OCI-LY7 (cell line): ENCODE results near the gene RTEL1. TPM values are rescaled to one million over a fixed set of nuclear protein-coding genes. Genes with fewer than 3 reads are reported as not detected.

ENCODE experiments used
- BruUV-seq: library from RNA; stranded (reverse); fragments of 400-500 nt; replicated peaks from 2 replicates; lab custom pipeline; 2021; lab: Mats Ljungman, UMichigan
- CTCF ChIA-PET: fragments of 300-600 bp; sonication (Branson Sonifier 250); formaldehyde crosslinking; loops from one replicate; lab custom pipeline; 2022; ENCODE audit warnings: antibody characterized with exemption; ENCODE audit not compliant: unreplicated experiment; lab: Charles Lee
- POLR2A ChIA-PET: fragments of 300-600 bp; sonication (Branson Sonifier 250); formaldehyde crosslinking; loops from one replicate; lab custom pipeline; 2022; ENCODE audit warnings: antibody characterized with exemption; lab: Charles Lee
- DNase-seq: peaks from one replicate; pipeline ENCODE4 v3.0.0-alpha.2; 2015; ENCODE audit warnings: low spot score
- H2AFZ ChIP-seq: fragments of 200-600 bp; sonication (generic), shearing (Covaris generic); 2 replicates; pipeline ENCODE4 v1.6.1; 2014; ENCODE audit warnings: mild to moderate bottlenecking, antibody characterized with exemption, low read length, moderate library complexity
- H3K27ac ChIP-seq: fragments of 200-600 bp; sonication (generic); 2 replicates; pipeline ENCODE4 v1.5.1; 2014; ENCODE audit warnings: mixed run types, low read depth, mild to moderate bottlenecking, moderate library complexity, low read length, inconsistent platforms; ENCODE audit not compliant: poor library complexity, severe bottlenecking
- H3K36me3 ChIP-seq: fragments of 200-600 bp; sonication (generic); 2 replicates; pipeline ENCODE4 v1.6.1; 2014; ENCODE audit warnings: mild to moderate bottlenecking, antibody characterized with exemption, low read length, moderate library complexity, mixed read lengths; ENCODE audit not compliant: insufficient read depth
- H3K4me1 ChIP-seq: fragments of 200-600 bp; sonication (generic); 2 replicates; pipeline ENCODE4 v1.5.1; 2014; ENCODE audit warnings: mild to moderate bottlenecking, low read length; ENCODE audit not compliant: insufficient read depth, poor library complexity, severe bottlenecking
- H3K4me2 ChIP-seq: fragments of 200-600 bp; sonication (generic); 2 replicates; pipeline ENCODE4 v1.6.1; 2014; ENCODE audit warnings: mild to moderate bottlenecking, low read length
- H3K4me3 ChIP-seq: fragments of 200-600 bp; sonication (generic); 2 replicates; pipeline ENCODE4 v1.5.1; 2014; ENCODE audit warnings: mild to moderate bottlenecking, low read depth, low read length; ENCODE audit not compliant: poor library complexity, severe bottlenecking
- H3K79me2 ChIP-seq: fragments of 200-600 bp; sonication (generic); 2 replicates; pipeline ENCODE4 v1.6.1; 2016; ENCODE audit warnings: low read depth, mild to moderate bottlenecking, low read length, moderate library complexity, mixed read lengths; ENCODE audit not compliant: insufficient read depth
- H3K9me2 ChIP-seq: fragments of 200-600 bp; sonication (generic); 2 replicates; pipeline ENCODE4 v1.6.1; 2016; ENCODE audit warnings: mild to moderate bottlenecking, low read length, mixed read lengths; ENCODE audit not compliant: insufficient read depth
- H3K9me3 ChIP-seq: fragments of 200-600 bp; sonication (generic); 2 replicates; pipeline ENCODE4 v1.6.1; 2014; ENCODE audit warnings: mild to moderate bottlenecking, mixed run types, low read length, mixed read lengths
- H4K20me1 ChIP-seq: fragments of 200-600 bp; sonication (generic); 2 replicates; pipeline ENCODE4 v1.6.1; 2014; ENCODE audit warnings: mild to moderate bottlenecking, antibody characterized with exemption, low read length, moderate library complexity, mixed read lengths; ENCODE audit not compliant: insufficient read depth
- EZH2phosphoT487 ChIP-seq: fragments of 200-600 bp; sonication (generic); IDR thresholded peaks from 2 replicates; pipeline ENCODE4 v1.6.1; 2018; ENCODE audit warnings: low read depth, borderline replicate concordance, mild to moderate bottlenecking, mixed run types, antibody characterized with exemption, low read length, moderate library complexity, mixed read lengths
- intact Hi-C: fragments of 100-400 bp; cut with micrococcal nuclease; formaldehyde crosslinking; loops from one replicate; pipeline ENCODE4 v1.10.0; 2022; ENCODE audit not compliant: unreplicated experiment
- total RNA-seq, 2 experiments: library from RNA; depleted of rRNA in 1 of 2; stranded (reverse); fragments of >200 nt in 1 of 2; shearing (Covaris generic) in 1 of 2; gene quantifications; 2 replicates each; pipeline ENCODE4 v1.2.3, GENCODE V29; 2014 to 2022
- TF ChIP-seq, protein P1 (sequence below): fragments of 200-600 bp; sonication (generic); conservative IDR thresholded peaks from 2 replicates; pipeline ENCODE4 v1.5.1; 2014; ENCODE audit warnings: mild to moderate bottlenecking, antibody characterized with exemption, low read length, moderate library complexity, mixed read lengths

The RTEL1 gene
- total RNA-seq, 2 experiments from 2014 or later, result 22.5 to 47.2 TPM

DNA sequence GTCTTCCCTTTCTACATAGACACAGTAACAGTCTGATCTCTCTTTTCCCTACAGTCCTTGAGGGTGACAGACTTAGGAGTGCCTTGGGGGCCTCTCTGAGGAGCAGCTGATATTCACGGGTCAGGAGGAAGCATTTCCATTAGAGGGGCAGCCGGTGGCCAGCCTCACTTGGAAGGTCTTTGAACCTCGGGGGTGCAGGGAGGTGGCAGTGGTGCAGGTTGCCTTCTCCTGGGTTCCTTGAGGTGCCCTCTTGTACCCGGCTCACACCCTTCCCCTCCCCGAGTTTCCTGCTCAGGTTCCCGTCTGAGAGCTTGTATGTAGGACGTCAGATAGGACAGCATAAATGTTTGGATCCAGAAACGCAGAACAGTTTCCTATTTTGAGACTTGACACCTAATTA, 2.5 kb downstream of the RTEL1 start:
- H2AFZ ChIP-seq, result no peak overlapping the region
- H3K27ac ChIP-seq, result no peak overlapping the region
- H3K79me2 ChIP-seq, result peaks cover 13% of the 10 kb centered on the region; the same call in 1 of the 2 replicates
- CTCF ChIA-PET, result interaction anchor here (0.5 kb wide), 1 partner anchor 63 kb away, joined by 3 read pairs; no protein-coding TSS in a partner anchor
- H3K36me3 ChIP-seq, result peaks cover 29% of the 10 kb centered on the region
- BruUV-seq, result no TSS peak
- peaks cover 11% of the 10 kb centered on the region for H3K4me1 ChIP-seq
- POLR2A ChIA-PET, result no interaction called here
- no peaks in the 10 kb centered on the region for H4K20me1 ChIP-seq
- H3K4me3 ChIP-seq, result no peak overlapping the region
- no peak for DNase-seq
- intact Hi-C loops, result no loop called here
- no peak overlapping the region for H3K4me2 ChIP-seq
- TF ChIP-seq, protein P1, sequence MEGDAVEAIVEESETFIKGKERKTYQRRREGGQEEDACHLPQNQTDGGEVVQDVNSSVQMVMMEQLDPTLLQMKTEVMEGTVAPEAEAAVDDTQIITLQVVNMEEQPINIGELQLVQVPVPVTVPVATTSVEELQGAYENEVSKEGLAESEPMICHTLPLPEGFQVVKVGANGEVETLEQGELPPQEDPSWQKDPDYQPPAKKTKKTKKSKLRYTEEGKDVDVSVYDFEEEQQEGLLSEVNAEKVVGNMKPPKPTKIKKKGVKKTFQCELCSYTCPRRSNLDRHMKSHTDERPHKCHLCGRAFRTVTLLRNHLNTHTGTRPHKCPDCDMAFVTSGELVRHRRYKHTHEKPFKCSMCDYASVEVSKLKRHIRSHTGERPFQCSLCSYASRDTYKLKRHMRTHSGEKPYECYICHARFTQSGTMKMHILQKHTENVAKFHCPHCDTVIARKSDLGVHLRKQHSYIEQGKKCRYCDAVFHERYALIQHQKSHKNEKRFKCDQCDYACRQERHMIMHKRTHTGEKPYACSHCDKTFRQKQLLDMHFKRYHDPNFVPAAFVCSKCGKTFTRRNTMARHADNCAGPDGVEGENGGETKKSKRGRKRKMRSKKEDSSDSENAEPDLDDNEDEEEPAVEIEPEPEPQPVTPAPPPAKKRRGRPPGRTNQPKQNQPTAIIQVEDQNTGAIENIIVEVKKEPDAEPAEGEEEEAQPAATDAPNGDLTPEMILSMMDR, result no peak
- no peak for TF ChIP-seq EZH2phosphoT487
- no peaks in the 10 kb centered on the region for H3K9me3 ChIP-seq
- no peaks in the 10 kb centered on the region for H3K9me2 ChIP-seq

DNA sequence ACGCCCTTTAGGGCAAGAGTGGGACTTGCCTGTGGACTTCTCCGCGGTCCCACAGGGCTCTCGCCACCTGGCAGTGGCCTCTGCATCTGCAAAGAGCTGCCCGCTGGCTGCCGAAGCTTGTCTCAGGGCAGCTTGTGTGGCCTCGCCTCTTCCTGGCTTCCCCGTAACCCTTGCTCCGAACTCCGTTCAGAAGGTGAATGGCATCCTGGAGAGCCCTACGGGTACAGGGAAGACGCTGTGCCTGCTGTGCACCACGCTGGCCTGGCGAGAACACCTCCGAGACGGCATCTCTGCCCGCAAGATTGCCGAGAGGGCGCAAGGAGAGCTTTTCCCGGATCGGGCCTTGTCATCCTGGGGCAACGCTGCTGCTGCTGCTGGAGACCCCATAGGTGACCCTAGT, 3.0 kb downstream of the RTEL1 start:
- no peaks in the 10 kb centered on the region for H3K9me3 ChIP-seq
- no peak overlapping the region for H3K4me3 ChIP-seq
- DNase-seq, result no peak
- H3K27ac ChIP-seq, result no peak overlapping the region
- peaks cover 11% of the 10 kb centered on the region for H3K4me1 ChIP-seq
- no TSS peak for BruUV-seq
- no peaks in the 10 kb centered on the region for H4K20me1 ChIP-seq
- intact Hi-C loops, result no loop called here
- H3K79me2 ChIP-seq, result peaks cover 13% of the 10 kb centered on the region; the same call in 1 of the 2 replicates
- H3K36me3 ChIP-seq, result peaks cover 34% of the 10 kb centered on the region
- H3K4me2 ChIP-seq, result no peak overlapping the region
- TF ChIP-seq EZH2phosphoT487, result no peak
- TF ChIP-seq, protein P1, result no peak
- ChIA-PET POLR2A (no interaction called here), CTCF (no interaction called here)
- no peaks in the 10 kb centered on the region for H3K9me2 ChIP-seq
- H2AFZ ChIP-seq, result no peak overlapping the region

DNA sequence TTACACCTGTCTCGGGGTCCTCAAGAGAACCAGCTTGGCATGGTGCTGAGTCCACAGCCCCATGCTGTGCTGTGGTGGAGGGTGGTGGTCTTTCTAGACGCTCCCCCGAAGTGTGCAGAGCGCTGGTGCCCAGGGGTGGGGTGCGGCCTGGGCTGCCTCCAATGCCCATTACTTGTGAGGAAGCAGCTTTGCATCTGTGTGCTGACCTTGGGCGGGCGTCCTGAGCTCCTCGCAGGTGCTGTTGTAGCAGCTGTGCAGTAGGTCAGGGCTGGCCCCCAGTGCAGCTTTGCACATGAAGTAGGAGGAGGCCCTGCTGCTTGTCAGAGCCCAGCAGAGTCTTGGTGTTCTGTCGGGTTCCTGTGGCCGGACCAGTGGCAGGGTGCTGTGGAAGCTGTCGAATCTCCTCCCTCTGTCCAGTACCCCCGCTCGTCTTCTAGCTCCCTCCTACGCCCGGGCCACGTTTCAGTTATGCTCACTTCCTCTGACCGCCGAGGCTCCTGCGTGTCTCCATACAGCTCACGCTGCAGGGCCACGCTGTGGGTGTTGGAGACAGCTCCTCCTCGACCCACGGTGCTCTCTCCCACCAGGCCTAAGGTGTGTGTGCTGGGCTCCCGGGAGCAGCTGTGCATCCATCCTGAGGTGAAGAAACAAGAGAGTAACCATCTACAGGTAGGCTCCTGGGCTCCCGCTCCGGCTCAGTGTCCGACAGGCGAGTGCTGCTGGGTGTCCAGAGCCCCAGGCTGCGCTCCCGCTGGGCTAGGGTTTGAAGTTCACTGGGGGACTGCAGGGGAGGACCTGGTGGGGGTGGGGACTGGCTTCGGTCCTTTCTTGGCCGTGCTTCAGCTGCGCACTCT, 4.1 kb downstream of the RTEL1 start:
- Histone ChIP-seq H3K36me3 (peaks cover 42% of the 10 kb centered on the region), H3K4me1 (peaks cover 11% of the 10 kb centered on the region), H3K4me3 (no peak overlapping the region), H3K27ac (no peak overlapping the region), H3K9me2 (no peaks in the 10 kb centered on the region), H4K20me1 (no peaks in the 10 kb centered on the region), H2AFZ (no peak overlapping the region), H3K79me2 (peaks cover 13% of the 10 kb centered on the region; the same call in 1 of the 2 replicates), H3K4me2 (no peak overlapping the region), H3K9me3 (no peaks in the 10 kb centered on the region)
- ChIA-PET POLR2A (no interaction called here), CTCF (no interaction called here)
- intact Hi-C loops, result no loop called here
- TF ChIP-seq, protein P1, result no peak
- no peak for TF ChIP-seq EZH2phosphoT487
- no peak for DNase-seq
- no TSS peak for BruUV-seq
